ENCODE measurements around the gene SLC19A2.
"Not testable (repeated sequence)": the region's sequence is repeated elsewhere in the genome, so short reads cannot be mapped to it uniquely, and the experiment has no call there.

The SLC19A2 gene

GRCh38 chr1:169507413-169507812, 21.7 kb upstream of the SLC19A2 start:
- no peak for DNase-seq (ENCODE audit: extremely low spot score)
- no peak for TF ChIP-seq BHLHE40 (IDR thresholded peaks at IDR 0.05; ENCODE audit: borderline replicate concordance)
- TF ChIP-seq ARNT (IDR thresholded peaks at IDR 0.05) = no peak
- TF ChIP-seq FOXM1 (IDR thresholded peaks at IDR 0.05; ENCODE audit: borderline replicate concordance) = no peak
- TF ChIP-seq ZNF384 (IDR thresholded peaks at IDR 0.05) = no peak
- TF ChIP-seq L3MBTL2 (conservative IDR thresholded peaks at IDR 0.05) = no peak
- TF ChIP-seq SUZ12 (IDR thresholded peaks at IDR 0.05) = no peak
- TF ChIP-seq LEF1 (IDR thresholded peaks at IDR 0.05; ENCODE audit: borderline replicate concordance) = no peak
- POLR2A ChIA-PET = no interaction called here
- CTCF ChIA-PET = no interaction called here

- POLR2A ChIA-PET; CTCF ChIA-PET; DNase-seq (ENCODE audit: extremely low spot score): not testable (repeated sequence)
Measured at GRCh38 chr1:169503601-169504000, 17.9 kb upstream of the SLC19A2 start.

DNA sequence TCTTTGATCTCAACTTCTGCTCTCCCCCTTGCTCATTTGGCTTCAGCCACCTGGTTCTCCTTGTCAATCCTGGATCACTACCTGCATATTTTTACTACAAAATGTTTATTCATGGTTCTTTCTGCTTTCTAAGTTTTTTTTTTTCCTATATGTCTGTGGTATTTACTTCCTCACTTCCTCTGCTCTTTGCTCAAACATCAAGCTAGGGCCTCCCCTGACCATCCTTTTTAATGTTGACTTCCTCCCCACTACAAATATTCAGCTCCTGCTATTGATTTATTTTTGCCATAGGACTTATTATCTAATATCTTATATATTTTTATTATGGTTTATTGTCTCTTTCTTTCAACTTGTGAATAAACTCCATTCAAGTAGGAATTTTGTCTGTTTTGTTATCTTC, 14.1 kb upstream of the SLC19A2 start:
- TF ChIP-seq FOXA1 (IDR thresholded peaks at IDR 0.05) (no peak), ELF4 (IDR thresholded peaks at IDR 0.05) (no peak), HDGF (IDR thresholded peaks at IDR 0.05; ENCODE audit: borderline replicate concordance) (no peak), ARNT (IDR thresholded peaks at IDR 0.05) (no peak), PKNOX1 (IDR thresholded peaks at IDR 0.05) (no peak), LEF1 (IDR thresholded peaks at IDR 0.05; ENCODE audit: borderline replicate concordance) (no peak), SUZ12 (IDR thresholded peaks at IDR 0.05) (no peak), FOXK2 (IDR thresholded peaks at IDR 0.05) (no peak), L3MBTL2 (conservative IDR thresholded peaks at IDR 0.05) (no peak), NFRKB (IDR thresholded peaks at IDR 0.05) (no peak), TARDBP (IDR thresholded peaks at IDR 0.05) (no peak), ZNF384 (IDR thresholded peaks at IDR 0.05) (no peak), SP1 (IDR thresholded peaks at IDR 0.05) (no peak), CTBP1 (IDR thresholded peaks at IDR 0.05; ENCODE audit: borderline replicate concordance) (no peak), BHLHE40 (IDR thresholded peaks at IDR 0.05; ENCODE audit: borderline replicate concordance) (no peak), FOXM1 (IDR thresholded peaks at IDR 0.05; ENCODE audit: borderline replicate concordance) (no peak)
- CTCF ChIA-PET = no interaction called here
- POLR2A ChIA-PET = no interaction called here
- DNase-seq (ENCODE audit: extremely low spot score) = no peak

GRCh38 chr1:169497317-169497716, 11.6 kb upstream of the SLC19A2 start:
- ChIA-PET CTCF (no interaction called here), POLR2A (no interaction called here)
- TF ChIP-seq TARDBP (IDR thresholded peaks at IDR 0.05) (no peak), LEF1 (IDR thresholded peaks at IDR 0.05; ENCODE audit: borderline replicate concordance) (no peak)
- DNase-seq (ENCODE audit: extremely low spot score) = no peak

GRCh38 chr1:169495916-169496315, 10.2 kb upstream of the SLC19A2 start:
- CTCF ChIA-PET = no interaction called here
- DNase-seq (ENCODE audit: extremely low spot score) = no peak
- POLR2A ChIA-PET = no interaction called here
- TF ChIP-seq HDGF (IDR thresholded peaks at IDR 0.05; ENCODE audit: borderline replicate concordance) = no peak
- no peak for TF ChIP-seq SUZ12 (IDR thresholded peaks at IDR 0.05)
- TF ChIP-seq ZNF384 (IDR thresholded peaks at IDR 0.05) = no peak
- no peak for TF ChIP-seq ELF4 (IDR thresholded peaks at IDR 0.05)
- no peak for TF ChIP-seq NFRKB (IDR thresholded peaks at IDR 0.05)

DNA sequence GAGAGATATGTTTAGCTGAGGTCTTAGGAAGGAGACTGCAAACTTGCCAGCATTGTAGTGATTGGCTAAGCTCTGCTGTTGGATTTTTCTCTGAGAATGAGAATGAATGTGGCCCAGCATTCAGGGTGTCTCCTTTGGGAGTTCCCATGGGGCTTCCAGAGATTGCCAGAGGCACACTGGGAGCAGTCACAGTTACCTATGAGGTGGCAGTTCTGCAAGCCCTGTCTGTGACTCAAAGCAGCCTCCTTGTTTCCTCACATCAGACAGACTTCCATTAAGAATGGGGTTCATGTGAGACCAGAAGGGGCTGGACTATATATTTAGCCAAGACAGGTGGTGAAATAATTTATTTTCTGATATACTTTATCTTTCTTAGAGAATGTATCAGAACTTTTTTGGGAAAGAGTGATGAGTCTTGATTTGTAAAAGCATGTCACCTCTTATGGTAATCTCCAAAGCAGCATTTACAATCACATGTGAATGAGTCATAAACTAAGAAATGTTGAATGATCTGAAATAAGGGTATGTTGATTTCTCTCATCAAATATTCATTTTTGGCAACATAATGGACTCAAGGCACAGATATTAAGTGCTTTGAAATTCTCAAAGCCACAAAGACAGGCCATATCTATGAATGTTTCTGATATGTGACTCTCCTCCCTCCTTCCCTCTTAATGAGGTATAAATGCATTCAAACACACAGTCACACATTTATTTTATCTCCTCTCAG, 9.5 kb upstream of the SLC19A2 start:
- no peak for DNase-seq (ENCODE audit: extremely low spot score)
- CTCF ChIA-PET = no interaction called here
- no peak for TF ChIP-seq ELF4 (IDR thresholded peaks at IDR 0.05)
- no peak for TF ChIP-seq ARNT (IDR thresholded peaks at IDR 0.05)
- TF ChIP-seq FOXM1 (IDR thresholded peaks at IDR 0.05; ENCODE audit: borderline replicate concordance) = no peak
- TF ChIP-seq SP1 (IDR thresholded peaks at IDR 0.05) = no peak
- TF ChIP-seq PKNOX1 (IDR thresholded peaks at IDR 0.05) = no peak
- TF ChIP-seq NFRKB (IDR thresholded peaks at IDR 0.05) = no peak
- no peak for TF ChIP-seq ZNF384 (IDR thresholded peaks at IDR 0.05)
- no peak for TF ChIP-seq LEF1 (IDR thresholded peaks at IDR 0.05; ENCODE audit: borderline replicate concordance)
- TF ChIP-seq TARDBP (IDR thresholded peaks at IDR 0.05) = no peak
- no peak for TF ChIP-seq FOXA1 (IDR thresholded peaks at IDR 0.05)
- no peak for TF ChIP-seq L3MBTL2 (conservative IDR thresholded peaks at IDR 0.05)
- no peak for TF ChIP-seq HDGF (IDR thresholded peaks at IDR 0.05; ENCODE audit: borderline replicate concordance)
- no peak for TF ChIP-seq BHLHE40 (IDR thresholded peaks at IDR 0.05; ENCODE audit: borderline replicate concordance)
- TF ChIP-seq FOXK2 (IDR thresholded peaks at IDR 0.05) = no peak
- no peak for TF ChIP-seq SUZ12 (IDR thresholded peaks at IDR 0.05)
- no peak for TF ChIP-seq CTBP1 (IDR thresholded peaks at IDR 0.05; ENCODE audit: borderline replicate concordance)
- POLR2A ChIA-PET = no interaction called here

- CTCF ChIA-PET = no interaction called here
- POLR2A ChIA-PET = interaction anchor here (0.8 to 1.6 kb wide), 2 partner anchors 8 to 11 kb away, joined by 3 to 5 read pairs; partner anchors contain the start of gene SLC19A2
- TF ChIP-seq TARDBP (IDR thresholded peaks at IDR 0.05) (no peak), FOXK2 (IDR thresholded peaks at IDR 0.05) (no peak), BHLHE40 (IDR thresholded peaks at IDR 0.05; ENCODE audit: borderline replicate concordance) (no peak), ZNF384 (IDR thresholded peaks at IDR 0.05) (no peak), ELF4 (IDR thresholded peaks at IDR 0.05) (no peak), PKNOX1 (IDR thresholded peaks at IDR 0.05) (no peak), CTBP1 (IDR thresholded peaks at IDR 0.05; ENCODE audit: borderline replicate concordance) (no peak)
- DNase-seq (ENCODE audit: extremely low spot score) = no peak
Measured at GRCh38 chr1:169494343-169494742, 8.6 kb upstream of the SLC19A2 start.

All from HEK293T (cell line).